ENCODE results near the gene KCNIP4. TPM values are rescaled to one million over a fixed set of nuclear protein-coding genes. Genes with fewer than 3 reads are reported as not detected.

The KCNIP4 gene
- polyA plus RNA-seq, 4 donors, result 1.3 to 3.7 TPM; not detected in 2

DNA sequence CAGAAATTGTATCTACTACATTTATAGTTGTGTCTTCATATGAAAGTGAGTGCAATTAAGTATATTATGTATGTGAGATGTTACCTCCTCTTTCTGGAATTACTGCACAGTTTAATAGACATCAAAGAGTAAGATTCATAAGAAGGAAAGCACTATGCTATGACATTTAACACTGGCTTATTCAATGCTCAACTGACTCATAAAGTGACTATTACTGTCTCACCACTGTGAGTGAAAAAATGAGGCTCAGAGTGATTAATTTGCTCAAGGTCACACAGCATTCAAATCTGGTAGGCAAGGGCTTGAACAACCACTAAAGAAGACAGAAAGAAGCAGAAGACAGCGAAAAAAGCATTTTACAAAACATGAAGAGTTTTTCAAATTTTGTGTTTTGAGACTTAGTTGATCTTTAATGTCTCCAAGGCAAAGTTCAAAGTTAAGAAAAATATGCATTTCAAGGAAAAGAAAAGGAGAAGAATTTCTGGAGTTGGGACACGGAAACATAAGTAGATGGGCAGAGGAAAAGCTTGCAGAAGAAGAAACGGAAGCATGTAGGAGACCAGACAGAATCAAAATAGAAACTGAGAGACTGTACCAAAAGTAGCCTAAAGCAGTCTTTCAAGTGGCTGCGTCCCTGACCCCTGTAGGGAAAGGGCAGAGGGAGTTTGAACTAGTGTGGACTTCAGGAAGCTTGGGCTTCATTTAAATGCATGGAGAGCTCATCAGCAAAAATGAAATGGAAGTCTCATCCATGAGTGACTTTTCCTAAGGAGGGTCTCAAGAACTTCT lies 66.3 kb downstream of the KCNIP4 start:
- FAIRE-seq (no peak), DNase-seq (no peak)
- no peak overlapping the region for H3K27ac ChIP-seq (ENCODE audit: low read depth in 1 of 3, low read length in 2 of 3)
- no peaks in the 10 kb centered on the region for H3K27me3 ChIP-seq (ENCODE audit: control insufficient read depth in 3 of 3, insufficient read depth in 3 of 3, low read length in 3 of 3)
- no peaks in the 10 kb centered on the region for H3K36me3 ChIP-seq (ENCODE audit: control insufficient read depth in 3 of 3, insufficient read depth in 2 of 3, low read depth in 1 of 3, low read length in 3 of 3)
- no peak overlapping the region for H3K4me3 ChIP-seq (ENCODE audit: low read depth in 1 of 3, low read length in 3 of 3)
- WGBS, 3 donors, result 75 to 76% (median 76%) methylated on average over 4 of the region's 4 CpGs
- no peaks in the 10 kb centered on the region for H3K4me1 ChIP-seq (ENCODE audit: control insufficient read depth in 3 of 3, insufficient read depth in 2 of 3, low read depth in 1 of 3, low read length in 2 of 3)
- peaks cover 0 to 2% of the 10 kb centered on the region in 2 donors for H3K9me3 ChIP-seq (ENCODE audit: control insufficient read depth in 2 of 2, insufficient read depth in 1 of 2, low read depth in 1 of 2, low read length in 1 of 2)

DNA sequence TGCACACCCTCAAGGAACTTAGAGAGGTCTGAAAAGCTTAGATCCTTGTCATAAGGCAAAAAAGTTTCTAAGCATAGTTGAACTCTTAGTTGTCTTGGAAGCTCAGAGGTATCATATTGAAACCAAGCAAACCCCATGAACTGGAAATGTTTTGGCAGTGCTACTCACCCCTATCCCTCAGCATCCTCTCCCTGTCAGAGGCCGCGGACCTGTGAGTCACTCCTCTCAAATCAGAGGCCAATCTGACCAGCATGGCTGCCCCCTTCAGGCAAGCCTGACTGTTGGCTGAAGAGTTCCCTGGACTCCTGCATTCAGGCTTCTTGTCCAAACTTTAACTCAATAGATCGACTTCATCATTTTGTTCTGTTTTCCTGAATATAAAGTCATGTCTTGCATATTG lies 69.4 kb downstream of the KCNIP4 start:
- Histone ChIP-seq H3K27ac (ENCODE audit: low read depth in 1 of 3, low read length in 2 of 3) (no peak overlapping the region), H3K27me3 (ENCODE audit: control insufficient read depth in 3 of 3, insufficient read depth in 3 of 3, low read length in 3 of 3) (no peaks in the 10 kb centered on the region), H3K36me3 (ENCODE audit: control insufficient read depth in 3 of 3, insufficient read depth in 2 of 3, low read depth in 1 of 3, low read length in 3 of 3) (no peaks in the 10 kb centered on the region), H3K4me3 (ENCODE audit: low read depth in 1 of 3, low read length in 3 of 3) (no peak overlapping the region), H3K4me1 (ENCODE audit: control insufficient read depth in 3 of 3, insufficient read depth in 2 of 3, low read depth in 1 of 3, low read length in 2 of 3) (no peaks in the 10 kb centered on the region), H3K9me3 (ENCODE audit: control insufficient read depth in 2 of 2, insufficient read depth in 1 of 2, low read depth in 1 of 2, low read length in 1 of 2) (peaks cover 0 to 2% of the 10 kb centered on the region in 2 donors)
- no peak for DNase-seq
- WGBS, 3 donors, result 70 to 82% (median 73%) methylated on average over 3 of the region's 3 CpGs
- FAIRE-seq, result no peak

DNA sequence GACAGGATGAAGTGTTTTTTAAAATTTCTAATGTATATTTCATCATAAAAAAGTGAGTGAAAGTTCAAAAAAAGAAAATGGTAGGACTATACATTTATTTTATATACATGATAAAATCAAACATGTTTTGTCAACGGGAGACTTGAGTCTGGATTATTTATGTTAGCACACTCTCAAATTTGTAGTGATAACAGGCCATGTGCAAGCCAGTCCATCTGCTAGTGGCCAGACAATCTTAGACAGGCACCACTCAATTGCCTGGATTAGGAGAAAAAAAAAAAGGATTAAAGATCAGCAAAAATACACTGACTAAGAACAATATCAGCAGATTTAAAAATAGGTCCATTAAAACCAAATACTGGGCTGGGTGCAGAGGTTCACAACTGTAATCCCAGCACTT lies 71.9 kb downstream of the KCNIP4 start:
- H3K27ac ChIP-seq (ENCODE audit: low read depth in 1 of 3, low read length in 2 of 3), result no peak overlapping the region
- no peak for DNase-seq
- no peaks in the 10 kb centered on the region for H3K4me1 ChIP-seq (ENCODE audit: control insufficient read depth in 3 of 3, insufficient read depth in 2 of 3, low read depth in 1 of 3, low read length in 2 of 3)
- H3K27me3 ChIP-seq (ENCODE audit: control insufficient read depth in 3 of 3, insufficient read depth in 3 of 3, low read length in 3 of 3), result no peaks in the 10 kb centered on the region
- no peak overlapping the region for H3K4me3 ChIP-seq (ENCODE audit: low read depth in 1 of 3, low read length in 3 of 3)
- no peak for FAIRE-seq
- no peaks in the 10 kb centered on the region for H3K36me3 ChIP-seq (ENCODE audit: control insufficient read depth in 3 of 3, insufficient read depth in 2 of 3, low read depth in 1 of 3, low read length in 3 of 3)
- peaks cover 0 to 2% of the 10 kb centered on the region in 2 donors for H3K9me3 ChIP-seq (ENCODE audit: control insufficient read depth in 2 of 2, insufficient read depth in 1 of 2, low read depth in 1 of 2, low read length in 1 of 2)
- 39 to 56% (median 54%) methylated on average over 1 of the region's 1 CpG for WGBS, 3 donors

DNA sequence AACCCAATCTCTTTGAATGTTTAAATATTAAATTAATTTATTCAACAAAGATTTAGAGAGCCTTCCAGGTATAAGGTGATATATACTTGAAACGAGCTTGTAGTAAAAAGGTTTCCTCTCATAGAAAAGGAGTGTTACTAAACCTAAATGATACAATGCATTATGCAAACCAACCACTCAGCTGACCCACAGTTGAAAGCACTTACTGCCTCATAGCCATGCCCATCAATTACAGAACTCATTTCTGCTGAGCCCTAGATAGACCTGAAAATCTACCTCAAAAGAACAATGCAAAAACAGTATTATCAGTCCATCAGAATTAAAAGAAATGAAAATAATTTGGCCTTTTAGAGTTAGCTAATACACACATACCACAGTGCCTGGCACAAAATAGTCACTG lies 75.4 kb downstream of the KCNIP4 start:
- Histone ChIP-seq H3K27me3 (ENCODE audit: control insufficient read depth in 3 of 3, insufficient read depth in 3 of 3, low read length in 3 of 3) (no peaks in the 10 kb centered on the region), H3K36me3 (ENCODE audit: control insufficient read depth in 3 of 3, insufficient read depth in 2 of 3, low read depth in 1 of 3, low read length in 3 of 3) (no peaks in the 10 kb centered on the region), H3K4me3 (ENCODE audit: low read depth in 1 of 3, low read length in 3 of 3) (no peak overlapping the region), H3K9me3 (ENCODE audit: control insufficient read depth in 2 of 2, insufficient read depth in 1 of 2, low read depth in 1 of 2, low read length in 1 of 2) (no peaks in the 10 kb centered on the region), H3K27ac (ENCODE audit: low read depth in 1 of 3, low read length in 2 of 3) (no peak overlapping the region), H3K4me1 (ENCODE audit: control insufficient read depth in 3 of 3, insufficient read depth in 2 of 3, low read depth in 1 of 3, low read length in 2 of 3) (no peaks in the 10 kb centered on the region)
- no peak for DNase-seq
- FAIRE-seq, result no peak
- WGBS, 3 donors, result 41 to 66% (median 51%) methylated on average over 1 of the region's 1 CpG

DNA sequence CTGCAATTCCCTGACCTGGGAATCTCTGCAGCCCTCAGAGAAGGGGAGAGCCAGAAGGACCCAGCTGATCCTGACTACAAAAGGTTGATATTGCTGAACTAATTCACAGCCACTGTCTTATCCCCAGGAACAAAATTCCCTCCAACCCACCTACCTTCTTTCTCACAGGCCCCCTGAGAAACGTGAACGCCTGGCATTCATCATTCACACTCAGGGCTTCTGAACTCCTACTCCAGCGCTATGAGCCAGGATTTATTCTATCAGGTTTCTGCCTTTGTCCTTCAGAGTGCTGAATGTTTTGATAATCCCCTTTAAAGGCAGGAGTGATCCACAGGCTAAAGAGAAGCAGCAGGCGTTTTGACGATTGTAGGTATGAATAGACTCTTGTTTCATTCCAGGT lies 76.5 kb downstream of the KCNIP4 start:
- Histone ChIP-seq H3K9me3 (ENCODE audit: control insufficient read depth in 2 of 2, insufficient read depth in 1 of 2, low read depth in 1 of 2, low read length in 1 of 2) (no peaks in the 10 kb centered on the region), H3K4me3 (ENCODE audit: low read depth in 1 of 3, low read length in 3 of 3) (no peak overlapping the region), H3K27me3 (ENCODE audit: control insufficient read depth in 3 of 3, insufficient read depth in 3 of 3, low read length in 3 of 3) (no peaks in the 10 kb centered on the region), H3K27ac (ENCODE audit: low read depth in 1 of 3, low read length in 2 of 3) (no peak overlapping the region), H3K4me1 (ENCODE audit: control insufficient read depth in 3 of 3, insufficient read depth in 2 of 3, low read depth in 1 of 3, low read length in 2 of 3) (no peaks in the 10 kb centered on the region), H3K36me3 (ENCODE audit: control insufficient read depth in 3 of 3, insufficient read depth in 2 of 3, low read depth in 1 of 3, low read length in 3 of 3) (no peaks in the 10 kb centered on the region)
- no peak for FAIRE-seq
- DNase-seq, result no peak
- 60 to 69% (median 62%) methylated on average over 5 of the region's 5 CpGs for WGBS, 3 donors

DNA sequence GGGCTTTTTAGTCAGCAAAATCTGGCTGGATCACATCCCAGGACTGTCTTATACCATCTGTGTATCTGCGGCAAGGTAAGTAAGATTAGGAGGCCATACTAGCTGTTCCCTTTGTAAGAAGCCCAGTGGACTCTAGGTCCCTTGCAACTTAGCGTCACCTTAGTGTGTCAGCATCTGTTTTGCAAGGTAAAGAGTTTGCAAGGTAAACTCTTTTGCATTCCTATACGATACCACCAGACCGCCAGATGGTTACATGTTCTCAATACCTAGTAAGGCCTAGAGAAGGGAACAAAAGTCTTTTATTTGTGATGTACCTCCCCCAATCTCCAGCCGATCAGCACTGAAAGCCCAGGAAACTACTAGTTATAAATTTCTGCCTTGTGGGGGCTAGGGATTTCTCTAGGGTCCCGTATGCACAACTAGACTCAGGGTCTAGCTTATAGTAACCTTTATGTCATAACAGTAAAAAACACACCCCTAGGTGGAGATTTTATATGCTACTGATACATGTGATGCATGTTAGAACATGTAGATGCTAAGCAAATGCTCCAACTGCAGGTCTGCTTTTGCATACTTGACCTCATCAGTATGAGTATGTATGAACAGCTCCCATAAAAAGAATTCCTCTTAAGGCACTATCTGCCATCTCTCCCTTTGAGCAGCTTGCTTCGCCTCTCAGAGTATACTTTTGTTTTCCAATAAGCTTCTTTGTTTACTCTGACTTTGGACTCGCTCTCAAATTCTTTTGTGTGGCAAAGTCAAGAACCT lies 78.4 kb downstream of the KCNIP4 start:
- no peak for DNase-seq
- no peak for FAIRE-seq

DNA sequence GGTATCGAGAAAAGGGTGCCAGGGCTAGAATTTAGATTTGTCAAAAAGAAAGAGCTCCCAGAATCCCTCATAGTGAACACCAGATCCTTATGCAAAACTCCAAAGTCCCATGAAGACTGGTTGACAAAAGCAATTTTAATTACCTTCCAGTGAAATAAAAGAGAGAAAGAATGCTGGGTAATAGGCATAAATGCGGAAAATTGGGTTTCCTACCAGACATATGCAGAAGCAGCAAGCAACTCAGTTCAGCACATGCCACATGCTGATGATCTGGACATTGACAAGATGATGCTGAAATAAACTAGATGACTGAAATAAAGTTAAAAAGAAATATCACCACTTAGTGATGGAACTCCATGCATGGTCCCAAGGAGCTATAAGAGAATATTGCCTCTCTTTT lies 83.9 kb downstream of the KCNIP4 start:
- Histone ChIP-seq H3K27me3 (ENCODE audit: control insufficient read depth in 3 of 3, insufficient read depth in 3 of 3, low read length in 3 of 3) (no peaks in the 10 kb centered on the region), H3K36me3 (ENCODE audit: control insufficient read depth in 3 of 3, insufficient read depth in 2 of 3, low read depth in 1 of 3, low read length in 3 of 3) (no peaks in the 10 kb centered on the region), H3K4me1 (ENCODE audit: control insufficient read depth in 3 of 3, insufficient read depth in 2 of 3, low read depth in 1 of 3, low read length in 2 of 3) (no peaks in the 10 kb centered on the region), H3K9me3 (ENCODE audit: control insufficient read depth in 2 of 2, insufficient read depth in 1 of 2, low read depth in 1 of 2, low read length in 1 of 2) (no peaks in the 10 kb centered on the region), H3K27ac (ENCODE audit: low read depth in 1 of 3, low read length in 2 of 3) (no peak overlapping the region), H3K4me3 (ENCODE audit: low read depth in 1 of 3, low read length in 3 of 3) (no peak overlapping the region)
- no peak for FAIRE-seq
- no peak for DNase-seq
- WGBS, 3 donors, result 86 to 91% (median 89%) methylated on average over 2 of the region's 2 CpGs

More for the DNA sequence above, 78.4 kb downstream of the KCNIP4 start:
- H3K27me3 ChIP-seq (ENCODE audit: control insufficient read depth in 3 of 3, insufficient read depth in 3 of 3, low read length in 3 of 3), result no peaks in the 10 kb centered on the region
- no peaks in the 10 kb centered on the region for H3K36me3 ChIP-seq (ENCODE audit: control insufficient read depth in 3 of 3, insufficient read depth in 2 of 3, low read depth in 1 of 3, low read length in 3 of 3)
- H3K4me3 ChIP-seq (ENCODE audit: low read depth in 1 of 3, low read length in 3 of 3), result no peak overlapping the region
- WGBS, 3 donors, result 79 to 84% (median 82%) methylated on average over 8 of the region's 8 CpGs
- no peaks in the 10 kb centered on the region for H3K4me1 ChIP-seq (ENCODE audit: control insufficient read depth in 3 of 3, insufficient read depth in 2 of 3, low read depth in 1 of 3, low read length in 2 of 3)
- H3K27ac ChIP-seq (ENCODE audit: low read depth in 1 of 3, low read length in 2 of 3), result no peak overlapping the region
- no peaks in the 10 kb centered on the region for H3K9me3 ChIP-seq (ENCODE audit: control insufficient read depth in 2 of 2, insufficient read depth in 1 of 2, low read depth in 1 of 2, low read length in 1 of 2)

DNA sequence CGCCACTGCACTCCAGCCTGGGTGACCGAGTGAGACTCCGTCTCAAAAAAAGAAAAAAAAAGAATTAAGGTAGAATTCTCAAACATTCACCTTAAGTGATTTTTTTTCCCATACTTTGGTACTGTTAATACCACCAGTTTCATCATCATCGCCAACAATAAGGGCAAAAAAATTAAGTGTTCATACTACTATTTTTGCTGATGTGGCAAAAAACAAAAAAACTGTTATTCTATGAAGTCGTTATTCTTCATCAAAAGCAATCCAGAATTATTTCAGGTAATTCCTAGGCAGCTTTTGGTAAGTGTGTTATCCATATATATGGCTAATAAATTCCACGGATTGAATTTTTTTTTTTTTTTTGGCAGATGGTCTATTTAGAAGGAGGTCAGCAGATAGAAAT lies 85.7 kb downstream of the KCNIP4 start:
- no peaks in the 10 kb centered on the region for H3K4me1 ChIP-seq (ENCODE audit: control insufficient read depth in 3 of 3, insufficient read depth in 2 of 3, low read depth in 1 of 3, low read length in 2 of 3)
- no peaks in the 10 kb centered on the region for H3K27me3 ChIP-seq (ENCODE audit: control insufficient read depth in 3 of 3, insufficient read depth in 3 of 3, low read length in 3 of 3)
- DNase-seq (no peak), FAIRE-seq (no peak)
- 82 to 90% (median 85%) methylated on average over 3 to 6 of the region's 6 CpGs for WGBS, 3 donors
- H3K9me3 ChIP-seq (ENCODE audit: control insufficient read depth in 2 of 2, insufficient read depth in 1 of 2, low read depth in 1 of 2, low read length in 1 of 2), result no peaks in the 10 kb centered on the region
- H3K4me3 ChIP-seq (ENCODE audit: low read depth in 1 of 3, low read length in 3 of 3), result no peak overlapping the region
- H3K36me3 ChIP-seq (ENCODE audit: control insufficient read depth in 3 of 3, insufficient read depth in 2 of 3, low read depth in 1 of 3, low read length in 3 of 3), result no peaks in the 10 kb centered on the region
- no peak overlapping the region for H3K27ac ChIP-seq (ENCODE audit: low read depth in 1 of 3, low read length in 2 of 3)
